Thyroid gland (tissue), 4 donors: ENCODE data around the gene RETN. TPM values are rescaled to one million over a fixed set of nuclear protein-coding genes. Genes with fewer than 3 reads are reported as not detected.

ENCODE experiments used
- DNase-seq, 2 donors: peaks; one replicate each; pipeline ENCODE4 v3.0.0-alpha.2; 2019
- H3K27ac ChIP-seq, 3 donors: fragments of 200-600 bp; sonication (generic); 1 replicate in 2 of 3; 2 replicates in 1 of 3; pipeline ENCODE4 v1.5.1; 2016 to 2019; ENCODE audit warnings: mild to moderate bottlenecking in 1 of 3, moderate library complexity in 1 of 3
- H3K27me3 ChIP-seq: fragments of 200-600 bp; sonication (generic); one replicate; pipeline ENCODE4 v1.5.1; 2019
- H3K36me3 ChIP-seq, 2 donors: fragments of 200-600 bp; sonication (generic); one replicate each; pipeline ENCODE4 v1.5.1; 2016 to 2019
- H3K4me1 ChIP-seq, 2 donors: fragments of 200-600 bp; sonication (generic); one replicate each; pipeline ENCODE4 v1.5.1; 2017 to 2019
- H3K4me3 ChIP-seq, 3 donors: fragments of 200-600 bp; sonication (generic); replicated peaks in 1 of 3; 1 replicate in 2 of 3; 2 replicates in 1 of 3; pipeline ENCODE4 v1.5.1; 2016; ENCODE audit warnings: mild to moderate bottlenecking in 1 of 3
- H3K9me3 ChIP-seq: fragments of 200-600 bp; sonication (generic); one replicate; pipeline ENCODE4 v1.5.1; 2017
- CTCF ChIP-seq, 6 experiments: fragments of 200-600 bp in 3 of 6; fragments of 450-650 bp in 3 of 6; sonication (generic) in 3 of 6; IDR thresholded peaks; one replicate each; pipeline ENCODE4 v1.5.1; 2016 to 2019; ENCODE audit warnings: antibody characterized with exemption in 6 of 6, mild to moderate bottlenecking in 2 of 6, inconsistent platforms in 1 of 6, moderate library complexity in 1 of 6
- POLR2A ChIP-seq, 2 donors: fragments of 450-650 bp; IDR thresholded peaks; one replicate each; pipeline ENCODE4 v1.6.1; 2017; ENCODE audit warnings: antibody characterized with exemption in 2 of 2, mild to moderate bottlenecking in 2 of 2, moderate library complexity in 1 of 2
- WGBS, 2 donors: methylation state at CpG; one replicate each; pipeline ENCODE4 v1.1.5; 2017; 5-methylcytosine and 5-hydroxymethylcytosine counted together
- intact Hi-C: fragments of 100-400 bp; cut with DNase I; formaldehyde crosslinking; loops from one replicate; pipeline ENCODE4 v1.15.1; 2023
- total RNA-seq, 4 donors: library from RNA; depleted of rRNA; stranded (reverse); fragments of >200 nt; gene quantifications; one replicate each; pipeline ENCODE4 v1.2.3, GENCODE V29; 2016

RETN gene
- total RNA-seq, 4 donors from 2014 or later: not detected

- Histone ChIP-seq H3K4me3 (peak overlapping the region; percentile 57 to 97 (median 90)), H3K27ac (peak overlapping the region; percentile 64 to 81 (median 76)), H3K4me1 (peaks cover 23 to 28% of the 10 kb centered on the region in 2 donors), H3K9me3 (no peaks in the 10 kb centered on the region), H3K27me3 (no peaks in the 10 kb centered on the region), H3K36me3 (peaks cover 10 to 24% of the 10 kb centered on the region in 2 donors)
- 3 to 5% methylated on average over 14 to 15 of the region's 15 CpGs for WGBS, 2 donors
- no peak for DNase-seq
- intact Hi-C loops: no loop called here
- no peak for TF ChIP-seq POLR2A (IDR thresholded peaks at IDR 0.05)
- TF ChIP-seq CTCF (IDR thresholded peaks at IDR 0.05): no peak
These were observed 40.1 kb upstream of the RETN start for GRCh38 chr19:7628589-7629311.

- H3K4me3 ChIP-seq: peak within 1 kb of the TSS; percentile 57 to 97 (median 90)
- peaks cover 23 to 28% of the 10 kb centered on the region in 2 donors for H3K4me1 ChIP-seq
- peaks cover 10 to 17% of the 10 kb centered on the region in 2 donors for H3K36me3 ChIP-seq
- H3K27ac ChIP-seq: peak within 1 kb of the TSS; percentile 64 to 81 (median 76)
- intact Hi-C loops: no loop called here
- no peaks in the 10 kb centered on the region for H3K9me3 ChIP-seq
- H3K27me3 ChIP-seq: no peaks in the 10 kb centered on the region
- peak in 1 of 2 donors; percentile 61 for TF ChIP-seq POLR2A (IDR thresholded peaks at IDR 0.05)
- TF ChIP-seq CTCF (IDR thresholded peaks at IDR 0.05): peak in 1 of 6 experiments; percentile 7
- WGBS, 2 donors: 0 to 1% methylated on average over 35 to 39 of the region's 40 CpGs
- DNase-seq: peak; percentile 98
These were observed 39.3 kb upstream of the RETN start, which contains the start of the genes PET100 and XAB2 for GRCh38 chr19:7629347-7630054. Gene PET100, plus strand, starts transcription at chr19:7629793. Its CDS starts 41 bp downstream, at chr19:7629834. Gene XAB2, minus strand, starts transcription at chr19:7629545. Its CDS starts 18 bp downstream, at chr19:7629527.

GRCh38 chr19:7631577-7631976 lies 37.3 kb upstream of the RETN start:
- Histone ChIP-seq H3K27ac (no peak overlapping the region), H3K36me3 (peaks cover 0 to 4% of the 10 kb centered on the region in 2 donors), H3K4me1 (peaks cover 25 to 41% of the 10 kb centered on the region in 2 donors), H3K9me3 (no peaks in the 10 kb centered on the region), H3K4me3 (no peak overlapping the region), H3K27me3 (no peaks in the 10 kb centered on the region)
- WGBS, 2 donors: 92 to 94% methylated on average over 9 to 12 of the region's 12 CpGs
- intact Hi-C loops: no loop called here
- DNase-seq: no peak
- no peak for TF ChIP-seq POLR2A (IDR thresholded peaks at IDR 0.05)
- TF ChIP-seq CTCF (IDR thresholded peaks at IDR 0.05): no peak

- intact Hi-C loops: no loop called here
- 90 to 94% methylated on average over 24 to 27 of the region's 40 CpGs for WGBS, 2 donors
- Histone ChIP-seq H3K4me3 (no peak overlapping the region), H3K36me3 (no peaks in the 10 kb centered on the region), H3K27ac (no peak overlapping the region), H3K4me1 (peaks cover 26 to 42% of the 10 kb centered on the region in 2 donors), H3K27me3 (no peaks in the 10 kb centered on the region), H3K9me3 (no peaks in the 10 kb centered on the region)
- TF ChIP-seq CTCF (IDR thresholded peaks at IDR 0.05): no peak
- no peak for TF ChIP-seq POLR2A (IDR thresholded peaks at IDR 0.05)
- DNase-seq: no peak
These were observed 36.3 kb upstream of the RETN start for GRCh38 chr19:7632340-7633203.
